Progenitor cell of endocrine pancreas (in vitro differentiated cells): ENCODE data around the gene ARL8B. TPM values are rescaled to one million over a fixed set of nuclear protein-coding genes. Genes with fewer than 3 reads are reported as not detected.
A peak's percentile ranks its signal among the peaks of the same experiment; 100 is the strongest.

Experiments used
- DNase-seq: peaks from one replicate; pipeline ENCODE4 v3.0.0; 2021; ENCODE audit warnings: low spot score; ENCODE audit not compliant: unreplicated experiment
- H3K27ac Mint-ChIP-seq: 2 replicates; pipeline ENCODE4 v1.8.0; 2021; ENCODE audit warnings: mild to moderate bottlenecking, moderate library complexity, mixed read lengths
- H3K27me3 Mint-ChIP-seq: 2 replicates; pipeline ENCODE4 v1.8.0; 2021; ENCODE audit warnings: mixed read lengths
- H3K36me3 Mint-ChIP-seq: 2 replicates; pipeline ENCODE4 v1.8.0; 2022; ENCODE audit warnings: mixed read lengths; ENCODE audit not compliant: insufficient read depth
- H3K4me1 Mint-ChIP-seq: 2 replicates; pipeline ENCODE4 v1.8.0; 2021; ENCODE audit warnings: low read depth, mixed read lengths
- H3K4me3 Mint-ChIP-seq: 2 replicates; pipeline ENCODE4 v1.8.0; 2021; ENCODE audit warnings: low read depth, mild to moderate bottlenecking, moderate library complexity, mixed read lengths
- H3K9me3 Mint-ChIP-seq: 2 replicates; pipeline ENCODE4 v1.8.0; 2021; ENCODE audit warnings: low read depth, mixed read lengths
- CTCF ChIP-seq: fragments of 200-600 bp; sonication (generic); IDR thresholded peaks from one replicate; pipeline ENCODE4 v1.5.0; 2021; ENCODE audit warnings: antibody characterized with exemption, mild to moderate bottlenecking; ENCODE audit not compliant: unreplicated experiment
- total RNA-seq: library from RNA; stranded (reverse); gene quantifications from 2 replicates; pipeline ENCODE4 v1.2.1, GENCODE V29; 2021

ARL8B gene
- total RNA-seq, 1 donor from 2014 or later, result 37.7 TPM

- Mint-ChIP-seq H3K27me3 (no peaks in the 10 kb centered on the region), H3K4me1 (peaks cover 12% of the 10 kb centered on the region), H3K9me3 (no peaks in the 10 kb centered on the region), H3K4me3 (peak overlapping the region; percentile 94), H3K27ac (peak overlapping the region; percentile 96), H3K36me3 (peaks cover 2% of the 10 kb centered on the region)
- DNase-seq, result no peak
- TF ChIP-seq CTCF, result peak; percentile 17
Measured at GRCh38 chr3:5122741-5123706, 932 bp downstream of the ARL8B start.

GRCh38 chr3:5123937-5124336 is 1.8 kb downstream of the ARL8B start:
- Mint-ChIP-seq H3K4me1 (peaks cover 12% of the 10 kb centered on the region), H3K27me3 (no peaks in the 10 kb centered on the region), H3K36me3 (peaks cover 2% of the 10 kb centered on the region), H3K27ac (no peak overlapping the region), H3K9me3 (no peaks in the 10 kb centered on the region), H3K4me3 (peak overlapping the region; percentile 54)
- DNase-seq, result no peak
- TF ChIP-seq CTCF, result no peak

DNA sequence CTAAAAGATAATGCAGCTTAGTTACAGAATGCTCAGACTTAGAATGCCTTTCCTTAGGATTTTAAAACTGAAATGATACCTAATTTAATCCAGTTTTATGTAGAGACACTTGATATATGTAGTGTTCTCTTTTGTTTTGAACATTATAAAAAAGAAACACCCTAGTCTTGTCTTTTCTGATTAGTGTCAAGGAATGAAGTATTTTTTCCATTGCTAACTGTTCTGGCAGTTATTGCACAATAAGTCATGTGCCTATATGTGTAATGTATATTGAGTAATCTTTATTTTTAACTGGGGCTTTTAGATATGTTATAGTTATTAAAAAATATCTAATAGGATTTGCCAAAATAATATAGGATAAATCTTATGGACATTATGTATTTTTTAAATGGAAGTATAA is 4.5 kb downstream of the ARL8B start:
- no peak for DNase-seq
- Mint-ChIP-seq H3K36me3 (peaks cover 2% of the 10 kb centered on the region), H3K9me3 (no peaks in the 10 kb centered on the region), H3K27ac (no peak overlapping the region), H3K4me1 (peaks cover 12% of the 10 kb centered on the region), H3K27me3 (no peaks in the 10 kb centered on the region), H3K4me3 (no peak overlapping the region)
- no peak for TF ChIP-seq CTCF

DNA sequence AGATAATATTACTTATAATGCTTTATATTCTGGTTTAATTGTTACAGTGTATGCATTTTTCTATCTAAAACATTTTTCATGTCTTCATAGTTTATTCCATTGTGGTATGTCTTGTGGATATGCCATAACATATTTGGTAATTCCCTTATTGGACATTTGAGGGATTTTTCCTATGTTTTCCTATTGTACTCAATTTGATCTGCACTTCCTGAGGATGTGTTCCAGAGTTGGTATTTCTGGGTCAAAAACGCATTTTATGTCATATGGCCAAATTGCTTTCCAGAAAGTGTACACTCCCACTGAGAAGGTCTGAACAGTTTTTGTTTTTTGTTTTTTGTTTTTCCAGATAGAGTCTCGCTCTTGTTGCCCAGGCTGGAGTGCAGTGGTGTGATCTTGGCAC is 6.8 kb downstream of the ARL8B start:
- no peak overlapping the region for H3K4me3 Mint-ChIP-seq
- no peaks in the 10 kb centered on the region for H3K27me3 Mint-ChIP-seq
- H3K36me3 Mint-ChIP-seq, result peaks cover 2% of the 10 kb centered on the region
- peaks cover 5% of the 10 kb centered on the region for H3K4me1 Mint-ChIP-seq
- no peak for TF ChIP-seq CTCF
- no peak for DNase-seq
- no peak overlapping the region for H3K27ac Mint-ChIP-seq
- no peaks in the 10 kb centered on the region for H3K9me3 Mint-ChIP-seq

DNA sequence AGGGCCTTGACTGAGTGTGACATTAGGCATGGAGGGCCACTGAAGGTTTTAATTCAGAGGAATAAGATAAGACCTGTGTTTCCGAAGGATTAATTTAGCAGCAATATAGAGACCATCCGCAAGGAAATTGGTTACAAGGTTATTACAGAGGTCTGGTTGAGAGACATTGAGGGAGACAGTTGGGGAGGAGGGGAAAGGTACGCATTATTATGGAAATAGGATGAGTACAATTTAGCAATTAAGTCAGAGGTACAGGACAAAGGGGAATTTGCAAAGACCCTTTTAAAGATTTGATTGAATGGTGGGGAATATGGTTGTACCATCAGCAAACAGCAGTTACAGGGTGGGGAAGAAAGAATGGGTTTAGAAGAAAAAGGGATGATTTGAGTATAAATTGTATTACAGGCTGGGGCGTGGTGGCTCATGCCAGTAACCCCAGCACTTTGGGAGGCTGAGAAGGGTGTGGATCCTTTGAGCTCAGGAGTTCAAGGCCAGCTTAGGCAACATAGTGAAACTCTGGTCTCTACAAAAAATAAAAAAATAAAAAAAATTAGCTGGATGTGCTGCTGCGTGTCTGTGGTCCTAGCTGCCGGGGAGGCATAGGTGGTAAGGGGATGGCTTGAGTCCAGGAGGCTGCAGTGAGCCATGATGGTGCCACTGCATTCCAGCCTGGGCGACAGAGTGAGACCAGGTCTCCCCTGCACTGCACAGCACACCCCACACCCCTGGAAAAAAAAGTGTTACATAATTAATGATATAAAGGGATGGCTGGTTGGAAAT is 11.3 kb downstream of the ARL8B start:
- H3K27ac Mint-ChIP-seq, result no peak overlapping the region
- no peaks in the 10 kb centered on the region for H3K36me3 Mint-ChIP-seq
- no peak overlapping the region for H3K4me3 Mint-ChIP-seq
- peaks cover 13% of the 10 kb centered on the region for H3K4me1 Mint-ChIP-seq
- no peaks in the 10 kb centered on the region for H3K27me3 Mint-ChIP-seq
- no peak for DNase-seq
- no peak for TF ChIP-seq CTCF
- H3K9me3 Mint-ChIP-seq, result no peaks in the 10 kb centered on the region
